IMR-90 (cell line): ENCODE results near the gene LILRA1. TPM values are rescaled to one million over a fixed set of nuclear protein-coding genes. Genes with fewer than 3 reads are reported as not detected.
"Not testable (repeated sequence)": the region's sequence is repeated elsewhere in the genome, so short reads cannot be mapped to it uniquely, and the experiment has no call there.

Experiments
- ATAC-seq: fragments of 200-7000 bp; cut with Tn5 transposase; 2 replicates; pipeline ENCODE4 v1.9.1; 2020; ENCODE audit warnings: low read depth, mild to moderate bottlenecking, moderate library complexity
- BruUV-seq: library from RNA; stranded (reverse); fragments of 400-500 nt; replicated peaks from 2 replicates; lab custom pipeline; 2021; lab: Mats Ljungman, UMichigan
- CTCF ChIA-PET: fragments of 300-600 bp; formaldehyde crosslinking; extraction: SDS; loops from one replicate; lab custom pipeline; 2021; ENCODE audit warnings: antibody characterized with exemption; lab: Yijun Ruan, JAX
- POLR2A ChIA-PET: fragments of 300-600 bp; sonication (Branson Sonifier 250); formaldehyde crosslinking; loops from one replicate; lab custom pipeline; 2022; ENCODE audit warnings: antibody characterized with exemption; ENCODE audit not compliant: unreplicated experiment; lab: Charles Lee
- DNase-seq: peaks from one replicate; pipeline ENCODE4 v3.0.0; 2013
- H2AFZ ChIP-seq: replicated peaks from 2 replicates; pipeline ENCODE3; 2013; ENCODE audit warnings: low read length, mild to moderate bottlenecking; ENCODE audit not compliant: poor library complexity
- H2AK5ac ChIP-seq: 2 replicates; pipeline ENCODE4 v1.6.1; 2013; ENCODE audit warnings: low read depth, low read length, inconsistent platforms
- H2AK9ac ChIP-seq: replicated peaks from 2 replicates; pipeline ENCODE3; 2013; ENCODE audit warnings: mild to moderate bottlenecking, low read depth, low read length, moderate library complexity; ENCODE audit not compliant: poor library complexity
- H2BK120ac ChIP-seq: 2 replicates; pipeline ENCODE4 v1.6.1; 2013; ENCODE audit warnings: low read depth, low read length, inconsistent platforms
- H2BK15ac ChIP-seq: 3 replicates; pipeline ENCODE4 v1.6.1; 2013; ENCODE audit warnings: low read depth, low read length, inconsistent platforms
- H2BK20ac ChIP-seq: 2 replicates; pipeline ENCODE4 v1.6.1; 2013; ENCODE audit warnings: low read depth, mild to moderate bottlenecking, inconsistent platforms, low read length, moderate library complexity
- H2BK5ac ChIP-seq: 2 replicates; pipeline ENCODE4 v1.6.1; 2013; ENCODE audit warnings: mild to moderate bottlenecking, low read depth, low read length, inconsistent platforms; ENCODE audit not compliant: poor library complexity, severe bottlenecking
- H3K14ac ChIP-seq: replicated peaks from 2 replicates; pipeline ENCODE4 v1.6.1; 2013; ENCODE audit warnings: low read depth, low read length, inconsistent platforms
- H3K18ac ChIP-seq: 2 replicates; pipeline ENCODE4 v1.6.1; 2013; ENCODE audit warnings: low read depth, low read length, control low read depth
- H3K23ac ChIP-seq: 2 replicates; pipeline ENCODE4 v1.6.1; 2013; ENCODE audit warnings: low read depth, low read length, inconsistent platforms
- H3K27ac ChIP-seq: 2 replicates; pipeline ENCODE4 v1.5.1; 2013; ENCODE audit warnings: mild to moderate bottlenecking, control low read depth, low read length; ENCODE audit not compliant: insufficient read depth
- H3K27me3 ChIP-seq: 2 replicates; pipeline ENCODE4 v1.6.1; 2013; ENCODE audit warnings: low read length; ENCODE audit not compliant: control insufficient read depth, insufficient read depth
- H3K36me3 ChIP-seq: 2 replicates; pipeline ENCODE4 v1.6.1; 2013; ENCODE audit warnings: low read length, mixed read lengths; ENCODE audit not compliant: control insufficient read depth, insufficient read depth
- H3K4ac ChIP-seq: 2 replicates; pipeline ENCODE4 v1.6.1; 2013; ENCODE audit warnings: low read depth, low read length, inconsistent platforms
- H3K4me1 ChIP-seq: 2 replicates; pipeline ENCODE4 v1.6.1; 2013; ENCODE audit warnings: low read length, mixed read lengths; ENCODE audit not compliant: control insufficient read depth, insufficient read depth
- H3K4me2 ChIP-seq: 2 replicates; pipeline ENCODE4 v1.6.1; 2013; ENCODE audit warnings: low read depth, mild to moderate bottlenecking, control low read depth, low read length, moderate library complexity
- H3K4me3 ChIP-seq: 2 replicates; pipeline ENCODE4 v1.5.1; 2013; ENCODE audit warnings: low read depth, mild to moderate bottlenecking, control low read depth, low read length, moderate library complexity; ENCODE audit not compliant: insufficient read depth
- H3K56ac ChIP-seq: 2 replicates; pipeline ENCODE4 v1.6.1; 2013; ENCODE audit warnings: low read length, inconsistent platforms; ENCODE audit not compliant: insufficient read depth; ENCODE audit errors: extremely low read depth
- H3K79me1 ChIP-seq, 2 experiments: 2 replicates each; pipeline ENCODE4 v1.6.1; 2013; ENCODE audit warnings: low read length in 2 of 2, inconsistent platforms in 1 of 2, low read depth in 1 of 2
- H3K9ac ChIP-seq: 2 replicates; pipeline ENCODE4 v1.6.1; 2013; ENCODE audit warnings: low read depth, low read length, control low read depth
- H3K9me1 ChIP-seq: 2 replicates; pipeline ENCODE4 v1.6.1; 2013; ENCODE audit warnings: low read length, inconsistent platforms; ENCODE audit not compliant: insufficient read depth
- H3K9me3 ChIP-seq: 2 replicates; pipeline ENCODE4 v1.6.1; 2013; ENCODE audit warnings: low read length; ENCODE audit not compliant: control insufficient read depth, insufficient read depth
- H4K20me1 ChIP-seq: 2 replicates; pipeline ENCODE4 v1.6.1; 2013; ENCODE audit warnings: low read length, inconsistent platforms; ENCODE audit not compliant: insufficient read depth
- H4K5ac ChIP-seq: 2 replicates; pipeline ENCODE4 v1.6.1; 2013; ENCODE audit warnings: mild to moderate bottlenecking, low read depth, low read length, control low read depth
- H4K8ac ChIP-seq, 2 experiments: 2 replicates each; pipeline ENCODE4 v1.6.1; 2013; ENCODE audit warnings: low read depth in 2 of 2, low read length in 2 of 2, control low read depth in 1 of 2, inconsistent platforms in 1 of 2
- H4K91ac ChIP-seq: 2 replicates; pipeline ENCODE4 v1.6.1; 2013; ENCODE audit warnings: low read depth, low read length, inconsistent platforms; ENCODE audit not compliant: insufficient read depth
- POLR2A ChIP-seq: IDR thresholded peaks from 2 replicates; pipeline ENCODE4 v1.6.1; 2012; ENCODE audit warnings: mild to moderate bottlenecking, low read depth, low read length
- WGBS, 2 experiments: methylation state at CpG; one replicate each; pipeline versions ENCODE4 v1.1.5 to v1.1.7; 2013; ENCODE audit warnings: missing lambda C conversion rate in 2 of 2; ENCODE audit not compliant: insufficient read length in 1 of 2; ENCODE audit errors: extremely low coverage in 2 of 2; 5-methylcytosine and 5-hydroxymethylcytosine counted together
- dilution Hi-C: fragments of 300-500 bp; cut with HindIII; formaldehyde crosslinking; loops from one replicate; pipeline ENCODE4 v1.14.3; 2018; ENCODE audit warnings: low sequenced_read_pairs; ENCODE audit not compliant: unreplicated experiment
- in situ Hi-C: fragments of 300-500 bp; cut with MboI; formaldehyde crosslinking; loops from 3 replicates; pipeline ENCODE4 v1.14.3; 2019; ENCODE audit warnings: low sequenced_read_pairs, inconsistent platforms, mixed read lengths
- intact Hi-C: fragments of 100-400 bp; cut with micrococcal nuclease; formaldehyde crosslinking; loops from 2 replicates; pipeline ENCODE4 v1.10.0; 2022
- polyA plus RNA-seq, 3 experiments: library from polyadenylated mRNA; depleted of rRNA; stranded (reverse); fragments of >200 nt; gene quantifications; 2 replicates each; pipeline ENCODE4 v1.2.3, GENCODE V29; 2012; ENCODE audit warnings: low replicate concordance in 1 of 3
- total RNA-seq: library from RNA; depleted of rRNA; stranded (reverse); fragments of >200 nt; gene quantifications from 2 replicates; pipeline ENCODE4 v1.2.3, GENCODE V29; 2012

The LILRA1 gene
- total and polyA plus RNA-seq, 2 of the 4 experiments (the other 2 are of a cell fraction): not detected

- intact Hi-C loops: no loop called here
- H2AK5ac ChIP-seq: no peak overlapping the region
- CTCF ChIA-PET: no interaction called here
- H3K14ac ChIP-seq: no peak overlapping the region
- H4K20me1 ChIP-seq: no peaks in the 10 kb centered on the region
- no peaks in the 10 kb centered on the region for H3K36me3 ChIP-seq
- no peak overlapping the region for H3K23ac ChIP-seq
- peaks cover 10% of the 10 kb centered on the region for H3K9me3 ChIP-seq
- in situ Hi-C loops: no loop called here
- no peak for ATAC-seq
- TF ChIP-seq POLR2A: no peak
- H3K9ac ChIP-seq: no peak overlapping the region
- 78% methylated on average over 6 of the region's 18 CpGs; no CpG with 5 or more reads in 1 of the 2 experiments for WGBS, 2 experiments
- no peak overlapping the region for H2BK15ac ChIP-seq
- POLR2A ChIA-PET: no interaction called here
- dilution Hi-C loops: no loop called here
- no peak overlapping the region for H2AK9ac ChIP-seq
- H3K56ac ChIP-seq: no peak overlapping the region
- no peak overlapping the region for H4K8ac ChIP-seq
- H3K9me1 ChIP-seq: no peaks in the 10 kb centered on the region
- H3K4me3 ChIP-seq: no peak overlapping the region
- no peak overlapping the region for H4K5ac ChIP-seq
- H2BK20ac ChIP-seq: no peak overlapping the region
- DNase-seq: no peak
- H3K27ac ChIP-seq: no peak overlapping the region
- H3K4me1 ChIP-seq: no peaks in the 10 kb centered on the region
- H3K27me3 ChIP-seq: no peaks in the 10 kb centered on the region
- no peak overlapping the region for H3K4ac ChIP-seq
- no peak overlapping the region for H2AFZ ChIP-seq
- no peak overlapping the region for H3K4me2 ChIP-seq
- no peaks in the 10 kb centered on the region for H3K79me1 ChIP-seq
- no peak overlapping the region for H3K18ac ChIP-seq
- H2BK5ac ChIP-seq: no peak overlapping the region
- H2BK120ac ChIP-seq: no peak overlapping the region
- BruUV-seq: no TSS peak
- H4K91ac ChIP-seq: no peak overlapping the region
Measured at GRCh38 chr19:54638683-54639082, 45.3 kb downstream of the LILRA1 start.

GRCh38 chr19:54642953-54643352 is 49.5 kb downstream of the LILRA1 start:
- CTCF ChIA-PET, ATAC-seq, H2BK20ac ChIP-seq, H3K14ac ChIP-seq, DNase-seq, dilution Hi-C loops, H3K27me3 ChIP-seq, H4K91ac ChIP-seq, H3K56ac ChIP-seq, H3K79me1 ChIP-seq, H3K18ac ChIP-seq, H2BK5ac ChIP-seq, H3K9me1 ChIP-seq, H3K27ac ChIP-seq, BruUV-seq, H2BK15ac ChIP-seq, H4K5ac ChIP-seq, H2AK5ac ChIP-seq, H2BK120ac ChIP-seq, H3K4me2 ChIP-seq, H2AFZ ChIP-seq, POLR2A ChIA-PET, H4K20me1 ChIP-seq, in situ Hi-C loops, H2AK9ac ChIP-seq, H3K4me1 ChIP-seq, H3K9ac ChIP-seq, H4K8ac ChIP-seq, H3K4ac ChIP-seq, intact Hi-C loops, H3K4me3 ChIP-seq, H3K23ac ChIP-seq, H3K36me3 ChIP-seq: not testable (repeated sequence)
- peaks cover 18% of the 10 kb centered on the region for H3K9me3 ChIP-seq
- 40% methylated on average over 1 of the region's 5 CpGs; no CpG with 5 or more reads in 1 of the 2 experiments for WGBS, 2 experiments
